Mesendoderm (in vitro differentiated cells): ENCODE measurements around the gene FIZ1.

Experiments
- DNase-seq: peaks from one replicate; pipeline ENCODE4 v3.0.0; 2013
- H2AK5ac ChIP-seq: 2 replicates; pipeline ENCODE4 v1.6.1; 2013; ENCODE audit warnings: low read length, inconsistent platforms
- H2BK120ac ChIP-seq: 2 replicates; pipeline ENCODE4 v1.6.1; 2013; ENCODE audit warnings: low read depth, mild to moderate bottlenecking, low read length, moderate library complexity, mixed read lengths
- H2BK15ac ChIP-seq: replicated peaks from 2 replicates; pipeline ENCODE4 v1.6.1; 2013; ENCODE audit warnings: low read depth, mild to moderate bottlenecking, moderate library complexity
- H2BK5ac ChIP-seq: 2 replicates; pipeline ENCODE4 v1.6.1; 2013; ENCODE audit warnings: low read length, inconsistent platforms
- H3K18ac ChIP-seq: 2 replicates; pipeline ENCODE4 v1.6.1; 2013; ENCODE audit warnings: mild to moderate bottlenecking, low read length, mixed read lengths
- H3K23ac ChIP-seq: one replicate; pipeline ENCODE4 v1.6.1; 2013; ENCODE audit warnings: low read length
- H3K27ac ChIP-seq: 2 replicates; pipeline ENCODE4 v1.5.1; 2013; ENCODE audit warnings: low read depth, mild to moderate bottlenecking, inconsistent platforms, low read length, moderate library complexity
- H3K27me3 ChIP-seq: 2 replicates; pipeline ENCODE4 v1.6.1; 2013; ENCODE audit warnings: low read length, control low read depth, mild to moderate bottlenecking, inconsistent platforms; ENCODE audit not compliant: insufficient read depth, poor library complexity
- H3K36me3 ChIP-seq: 2 replicates; pipeline ENCODE4 v1.6.1; 2013; ENCODE audit warnings: low read length, inconsistent platforms; ENCODE audit not compliant: control insufficient read depth, insufficient read depth
- H3K4ac ChIP-seq: one replicate; pipeline ENCODE4 v1.6.1; 2013; ENCODE audit warnings: low read depth, mild to moderate bottlenecking, low read length, moderate library complexity
- H3K4me1 ChIP-seq: 2 replicates; pipeline ENCODE4 v1.6.1; 2013; ENCODE audit warnings: low read depth, low read length, inconsistent platforms; ENCODE audit not compliant: control insufficient read depth
- H3K4me2 ChIP-seq: 2 replicates; pipeline ENCODE4 v1.6.1; 2013; ENCODE audit warnings: low read length
- H3K4me3 ChIP-seq: 2 replicates; pipeline ENCODE4 v1.5.1; 2013; ENCODE audit warnings: mild to moderate bottlenecking, low read length
- H3K56ac ChIP-seq: one replicate; pipeline ENCODE4 v1.6.1; 2013; ENCODE audit warnings: low read length
- H3K79me1 ChIP-seq: 2 replicates; pipeline ENCODE4 v1.6.1; 2013; ENCODE audit warnings: low read length, inconsistent platforms
- H3K79me2 ChIP-seq: 2 replicates; pipeline ENCODE4 v1.6.1; 2013; ENCODE audit warnings: mild to moderate bottlenecking, low read length; ENCODE audit not compliant: control insufficient read depth, insufficient read depth
- H3K9ac ChIP-seq: 2 replicates; pipeline ENCODE4 v1.6.1; 2013; ENCODE audit warnings: low read length, inconsistent platforms
- H4K5ac ChIP-seq: one replicate; pipeline ENCODE4 v1.6.1; 2013; ENCODE audit warnings: low read length
- H4K8ac ChIP-seq: one replicate; pipeline ENCODE4 v1.6.1; 2013; ENCODE audit warnings: low read depth, mild to moderate bottlenecking, control low read depth, low read length, moderate library complexity
- WGBS: extraction: QIAGEN DNeasy Blood & Tissue Kit; methylation state at CpG from one replicate; pipeline ENCODE4 v1.1.7; 2013; ENCODE audit warnings: low lambda C conversion rate, missing lambda C conversion rate; ENCODE audit not compliant: insufficient coverage; ENCODE audit errors: extremely low coverage; 5-methylcytosine and 5-hydroxymethylcytosine counted together

Gene FIZ1

DNA sequence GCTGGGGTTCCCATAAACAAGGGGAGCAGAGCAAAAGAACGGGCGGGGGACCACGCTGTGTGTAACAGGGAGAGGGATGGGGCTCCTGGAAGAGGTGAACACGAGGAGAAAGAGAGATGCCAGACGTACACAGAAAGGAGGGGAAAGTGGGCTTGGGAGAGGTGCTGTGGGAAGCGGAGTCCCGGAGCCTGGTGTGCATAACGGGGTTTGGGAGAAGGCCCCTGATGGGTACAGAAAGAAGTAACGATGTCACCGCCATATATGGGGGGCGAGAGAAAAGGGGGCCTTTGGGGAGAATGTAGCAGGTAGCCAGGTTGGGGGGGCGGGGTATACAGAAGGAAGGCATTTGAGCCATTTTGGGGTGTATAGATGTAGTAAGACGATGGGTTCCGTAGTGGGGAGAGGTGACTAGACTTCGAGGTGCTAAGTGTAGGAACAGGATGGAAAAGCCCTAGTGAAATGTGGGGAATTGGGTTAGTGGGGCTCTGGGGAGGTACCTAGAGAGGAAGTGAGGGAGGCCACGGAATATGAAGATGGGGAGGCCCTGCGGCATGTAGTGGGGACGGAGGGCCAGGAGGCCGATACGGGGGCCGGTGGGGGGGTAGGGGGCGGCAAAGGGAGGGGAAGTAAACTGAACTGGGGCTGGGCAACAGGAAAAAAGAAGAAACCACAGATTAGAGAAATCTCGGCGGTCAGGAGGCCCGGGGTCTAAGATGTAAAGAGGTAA is 42.3 kb upstream of the FIZ1 start:
- no peak overlapping the region for H3K23ac ChIP-seq
- WGBS = no CpG with 5 or more reads among the region's 25 CpGs
- peaks cover 13% of the 10 kb centered on the region for H3K79me1 ChIP-seq

DNA sequence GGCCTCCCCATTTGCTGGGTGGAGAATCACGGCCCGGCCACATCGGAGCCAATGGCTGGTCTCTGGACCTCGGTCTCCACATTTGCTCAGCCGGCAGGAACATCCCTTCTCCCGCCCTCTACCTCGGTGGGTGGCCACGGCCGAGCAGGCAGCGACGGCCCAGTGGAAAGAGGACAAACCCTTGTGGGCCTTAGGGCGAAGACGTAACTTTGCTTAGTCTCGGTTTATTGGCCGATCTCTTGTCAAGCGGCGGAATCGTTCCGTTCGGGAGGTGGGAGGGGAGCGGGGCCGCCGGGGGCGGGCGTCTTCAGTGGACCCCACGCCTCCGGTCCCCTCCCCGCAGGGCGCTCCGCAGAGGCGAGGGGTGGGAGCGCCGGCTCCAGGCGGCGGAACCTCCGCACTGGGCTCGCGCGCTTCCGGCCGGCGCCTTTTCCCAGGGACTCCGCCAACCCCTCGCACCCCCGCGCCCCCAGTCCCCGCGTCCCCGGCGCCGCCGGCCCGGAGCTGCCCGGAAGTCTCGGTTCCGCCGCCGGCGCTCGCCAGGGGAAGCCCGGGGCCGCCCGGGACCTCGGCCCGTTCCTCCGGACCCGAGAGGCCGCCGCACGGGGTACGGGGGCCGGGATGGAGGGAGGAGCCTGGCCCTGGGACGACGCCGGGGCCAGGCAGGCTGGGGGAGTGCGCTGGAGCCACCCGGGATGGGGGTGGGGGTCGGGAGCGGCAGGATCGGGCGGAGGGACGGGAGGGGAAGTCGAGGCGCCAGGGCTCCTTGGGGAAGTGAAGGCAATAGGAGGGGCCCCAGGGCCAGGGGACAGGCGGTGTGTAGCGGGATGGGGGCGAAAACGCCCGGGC is 41.5 kb upstream of the FIZ1 start, which contains the start of gene ZNF580:
TSS of gene ZNF580 (plus strand) at position 426 of the 849 bp plus-strand sequence. CDS start 1,507 bp downstream, outside the sequence.
- Histone ChIP-seq H3K36me3 (peaks cover 7% of the 10 kb centered on the region), H3K4me1 (peaks cover 4% of the 10 kb centered on the region), H3K79me1 (peaks cover 19% of the 10 kb centered on the region), H3K79me2 (peaks cover 27% of the 10 kb centered on the region), H2BK15ac (no peak within 1 kb of the TSS), H3K4me2 (peak within 1 kb of the TSS; percentile 85), H3K23ac (no peak within 1 kb of the TSS), H4K8ac (no peak within 1 kb of the TSS), H3K4me3 (peak within 1 kb of the TSS; percentile 74), H3K9ac (peak within 1 kb of the TSS; percentile 99), H3K27ac (peak within 1 kb of the TSS; percentile 85), H3K18ac (peak within 1 kb of the TSS; percentile 95), H4K5ac (no peak within 1 kb of the TSS), H2BK120ac (no peak within 1 kb of the TSS), H2BK5ac (peak within 1 kb of the TSS; percentile 16), H3K56ac (peak within 1 kb of the TSS; percentile 95), H3K4ac (peak within 1 kb of the TSS; percentile 89), H3K27me3 (no peaks in the 10 kb centered on the region), H2AK5ac (peak within 1 kb of the TSS; percentile 92)
- no CpG with 5 or more reads among the region's 89 CpGs for WGBS
- peak; percentile 82 for DNase-seq

More for the DNA sequence above, 42.3 kb upstream of the FIZ1 start:
- peaks cover 2% of the 10 kb centered on the region for H3K4me1 ChIP-seq
- H3K4me2 ChIP-seq = peak overlapping the region; percentile 96
- peak; percentile 48 for DNase-seq
- H3K79me2 ChIP-seq = peaks cover 22% of the 10 kb centered on the region
- peak overlapping the region; percentile 99 for H3K9ac ChIP-seq
- H4K8ac ChIP-seq = no peak overlapping the region
- H2BK15ac ChIP-seq = no peak overlapping the region
- H2BK5ac ChIP-seq = peak overlapping the region; percentile 16
- peak overlapping the region; percentile 85 for H3K27ac ChIP-seq
- H3K36me3 ChIP-seq = peaks cover 7% of the 10 kb centered on the region
- H3K27me3 ChIP-seq = no peaks in the 10 kb centered on the region
- peak overlapping the region; percentile 74 for H3K4me3 ChIP-seq
- no peak overlapping the region for H2BK120ac ChIP-seq
- H3K18ac ChIP-seq = peak overlapping the region; percentile 95
- H3K4ac ChIP-seq = peak overlapping the region; percentile 89
- peak overlapping the region; percentile 95 for H3K56ac ChIP-seq
- H4K5ac ChIP-seq = no peak overlapping the region
- peak overlapping the region; percentile 92 for H2AK5ac ChIP-seq

- Histone ChIP-seq H2BK15ac (no peak overlapping the region), H3K18ac (no peak overlapping the region), H2AK5ac (peak overlapping the region; percentile 74), H3K4me3 (no peak overlapping the region), H3K27ac (peak overlapping the region; percentile 39), H4K5ac (no peak overlapping the region), H3K56ac (peak overlapping the region; percentile 95), H3K79me1 (peaks cover 21% of the 10 kb centered on the region), H3K23ac (no peak overlapping the region), H3K9ac (peak overlapping the region; percentile 81), H3K79me2 (peaks cover 28% of the 10 kb centered on the region), H3K36me3 (peaks cover 6% of the 10 kb centered on the region), H3K4me1 (peaks cover 8% of the 10 kb centered on the region), H3K27me3 (no peaks in the 10 kb centered on the region), H2BK120ac (no peak overlapping the region), H3K4me2 (peak overlapping the region; percentile 52), H4K8ac (no peak overlapping the region), H3K4ac (peak overlapping the region; percentile 49), H2BK5ac (no peak overlapping the region)
- no CpG with 5 or more reads among the region's 38 CpGs for WGBS
- DNase-seq = peak; percentile 59
These were observed 40.8 kb upstream of the FIZ1 start for GRCh38 chr19:55640043-55640576.

- no peak overlapping the region for H3K27ac ChIP-seq
- DNase-seq = peak; percentile 82
These were observed 39.6 kb upstream of the FIZ1 start for GRCh38 chr19:55638864-55639359.

GRCh38 chr19:55637534-55637933 is 38.2 kb upstream of the FIZ1 start:
- Histone ChIP-seq H3K56ac (no peak overlapping the region), H3K79me1 (peaks cover 18% of the 10 kb centered on the region), H3K27ac (no peak overlapping the region), H3K4ac (no peak overlapping the region), H3K18ac (no peak overlapping the region), H3K9ac (no peak overlapping the region), H3K4me3 (no peak overlapping the region), H3K27me3 (no peaks in the 10 kb centered on the region), H2BK5ac (no peak overlapping the region), H2BK15ac (no peak overlapping the region), H4K5ac (no peak overlapping the region), H3K4me2 (no peak overlapping the region), H4K8ac (no peak overlapping the region), H2AK5ac (no peak overlapping the region), H3K36me3 (no peaks in the 10 kb centered on the region), H2BK120ac (no peak overlapping the region), H3K23ac (no peak overlapping the region), H3K4me1 (peaks cover 8% of the 10 kb centered on the region), H3K79me2 (peaks cover 16% of the 10 kb centered on the region)
- no peak for DNase-seq
- WGBS = no CpG with 5 or more reads among the region's 11 CpGs

More at GRCh38 chr19:55638864-55639359, 39.6 kb upstream of the FIZ1 start:
- peaks cover 18% of the 10 kb centered on the region for H3K79me1 ChIP-seq
- H3K4me2 ChIP-seq = no peak overlapping the region
- no peak overlapping the region for H2BK120ac ChIP-seq
- H3K56ac ChIP-seq = no peak overlapping the region
- H3K9ac ChIP-seq = no peak overlapping the region
- no peak overlapping the region for H3K4me3 ChIP-seq
- WGBS = no CpG with 5 or more reads among the region's 6 CpGs
- H2BK5ac ChIP-seq = no peak overlapping the region
- H3K4ac ChIP-seq = no peak overlapping the region
- no peak overlapping the region for H3K23ac ChIP-seq
- H3K36me3 ChIP-seq = no peaks in the 10 kb centered on the region
- no peak overlapping the region for H4K8ac ChIP-seq
- no peaks in the 10 kb centered on the region for H3K27me3 ChIP-seq
- peaks cover 8% of the 10 kb centered on the region for H3K4me1 ChIP-seq
- no peak overlapping the region for H3K18ac ChIP-seq
- H2AK5ac ChIP-seq = no peak overlapping the region
- H2BK15ac ChIP-seq = no peak overlapping the region
- no peak overlapping the region for H4K5ac ChIP-seq
- H3K79me2 ChIP-seq = peaks cover 18% of the 10 kb centered on the region
